Measurements from ENCODE around the gene TAMALIN.

TAMALIN gene

GRCh38 chr12:52056801-52057637, 50.3 kb downstream of the TAMALIN start:
- no peak for DNase-seq

GRCh38 chr12:52057638-52058576, 51.2 kb downstream of the TAMALIN start:
- no peak for DNase-seq

GRCh38 chr12:52058631-52059361, 52.0 kb downstream of the TAMALIN start:
- no peak for DNase-seq

GRCh38 chr12:52059582-52060497, 53.1 kb downstream of the TAMALIN start:
- no peak for DNase-seq

- DNase-seq = no peak
Measured at GRCh38 chr12:52060498-52061177, 53.9 kb downstream of the TAMALIN start.

- DNase-seq = no peak
Measured at GRCh38 chr12:52061470-52062166, 54.9 kb downstream of the TAMALIN start.

GRCh38 chr12:52062167-52063081, 55.7 kb downstream of the TAMALIN start:
- DNase-seq = no peak

GRCh38 chr12:52063082-52063924, 56.6 kb downstream of the TAMALIN start:
- no peak for DNase-seq

GRCh38 chr12:52063981-52064649, 57.4 kb downstream of the TAMALIN start:
- DNase-seq = no peak

Data from kidney glomerular epithelial cell (primary cell).